HG03521 (cell line): ENCODE measurements around the gene CDK6.

Source experiments
- ATAC-seq: cut with Tn5 transposase; IDR thresholded peaks from one replicate; pipeline ENCODE4 v1.9.1; 2021; ENCODE audit warnings: mild to moderate bottlenecking, moderate library complexity; ENCODE audit not compliant: unreplicated experiment

Gene CDK6

GRCh38 chr7:92714767-92715166, 121.6 kb downstream of the CDK6 start:
- ATAC-seq = no peak

GRCh38 chr7:92714280-92714679, 122.1 kb downstream of the CDK6 start:
- no peak for ATAC-seq

- ATAC-seq = no peak
These were observed 126.5 kb downstream of the CDK6 start for GRCh38 chr7:92709912-92710311.

- no peak for ATAC-seq
These were observed 127.2 kb downstream of the CDK6 start for GRCh38 chr7:92709150-92709549.

- no peak for ATAC-seq
These were observed 128.0 kb downstream of the CDK6 start for GRCh38 chr7:92708111-92709042.

GRCh38 chr7:92707435-92707834, 128.9 kb downstream of the CDK6 start:
- ATAC-seq = no peak

GRCh38 chr7:92706563-92706962, 129.8 kb downstream of the CDK6 start:
- ATAC-seq = no peak

- no peak for ATAC-seq
These were observed 130.5 kb downstream of the CDK6 start for GRCh38 chr7:92705831-92706230.

- ATAC-seq = no peak
These were observed 131.5 kb downstream of the CDK6 start for GRCh38 chr7:92704858-92705257.

- ATAC-seq = no peak
These were observed 133.8 kb downstream of the CDK6 start for GRCh38 chr7:92702535-92702934.

GRCh38 chr7:92699966-92700514, 136.3 kb downstream of the CDK6 start:
- ATAC-seq = no peak

GRCh38 chr7:92699560-92699959, 136.8 kb downstream of the CDK6 start:
- ATAC-seq = no peak

GRCh38 chr7:92698237-92698841, 138.0 kb downstream of the CDK6 start:
- ATAC-seq = no peak

- no peak for ATAC-seq
These were observed 139.0 kb downstream of the CDK6 start for GRCh38 chr7:92697414-92697813.

- no peak for ATAC-seq
These were observed 139.4 kb downstream of the CDK6 start for GRCh38 chr7:92697012-92697411.

- no peak for ATAC-seq
These were observed 139.8 kb downstream of the CDK6 start for GRCh38 chr7:92696584-92696983.

- no peak for ATAC-seq
These were observed 140.8 kb downstream of the CDK6 start for GRCh38 chr7:92695308-92696261.

GRCh38 chr7:92694211-92694610, 142.2 kb downstream of the CDK6 start:
- ATAC-seq = no peak

- no peak for ATAC-seq
These were observed 142.9 kb downstream of the CDK6 start for GRCh38 chr7:92693519-92693918.

GRCh38 chr7:92691578-92691977, 144.8 kb downstream of the CDK6 start:
- no peak for ATAC-seq
